ENCODE data around the gene ZGPAT. TPM values are rescaled to one million over a fixed set of nuclear protein-coding genes. Genes with fewer than 3 reads are reported as not detected.
A peak's percentile ranks its signal among the peaks of the same experiment; 100 is the strongest.

Gene ZGPAT
- total and polyA plus RNA-seq, 2 donors (not counting 3 experiments of a cell fraction or from before 2014, with no cell fraction given) = 23.1 to 29.3 TPM

- Histone ChIP-seq H4K20me1 (replicated peaks; ENCODE audit: control insufficient read depth, extremely low read depth, insufficient read depth, low read length) (no peaks in the 10 kb centered on the region), H3K36me3 (ENCODE audit: control insufficient read depth in 2 of 2, extremely low read depth in 1 of 2, insufficient read depth in 2 of 2, low read length in 2 of 2) (peaks cover 0 to 19% of the 10 kb centered on the region in 2 experiments), H3K27me3 (ENCODE audit: control insufficient read depth in 2 of 2, insufficient read depth in 2 of 2, low read length in 2 of 2) (no peaks in the 10 kb centered on the region), H3K4me2 (ENCODE audit: insufficient read depth, low read length) (peak overlapping the region; percentile 76), H3K79me2 (ENCODE audit: control insufficient read depth, insufficient read depth, low read length) (no peaks in the 10 kb centered on the region), H2AFZ (ENCODE audit: low read depth, low read length) (no peak overlapping the region), H3K27ac (ENCODE audit: insufficient read depth, low read depth, low read length) (no peak overlapping the region), H3K4me3 (replicated peaks in 1 of 3; ENCODE audit: insufficient read depth in 1 of 3, low read depth in 1 of 3, low read length in 3 of 3) (peak overlapping the region in 1 of 3 experiments; percentile 72), H3K9me1 (replicated peaks; ENCODE audit: control insufficient read depth, extremely low read depth, insufficient read depth, low read length) (no peaks in the 10 kb centered on the region), H3K9ac (replicated peaks; ENCODE audit: extremely low read depth, insufficient read depth, low read length) (peak overlapping the region; percentile 28), H3K9me3 (replicated peaks; ENCODE audit: control insufficient read depth, insufficient read depth, low read length) (no peaks in the 10 kb centered on the region), H3K4me1 (ENCODE audit: control insufficient read depth, extremely low read depth, insufficient read depth, low read length) (peaks cover 9% of the 10 kb centered on the region)
- POLR2A ChIA-PET = no interaction called here
- dilution Hi-C loops (cut with MboI; ENCODE audit: extremely low pct_ligation_motif_present, low sequenced_read_pairs) (no loop called here), intact Hi-C loops (cut with micrococcal nuclease) (loop anchor here (2.0 kb wide), 1 partner anchor 35 kb away; the partner anchor contains the start of gene ARFRP1)
- FAIRE-seq (no peak), DNase-seq (ENCODE audit: low read depth, low spot score) (no peak)
- CTCF ChIA-PET = interaction anchor here (0.8 to 2.0 kb wide), 13 partner anchors 34 to 297 kb away, joined by 3 to 12 read pairs (median 5); partner anchors contain the start of genes ARFRP1, RTEL1, TNFRSF6B and TPD52L2
- BruUV-seq (replicated peaks) = no TSS peak
- TF ChIP-seq FOS (IDR thresholded peaks at IDR 0.05; ENCODE audit: borderline replicate concordance, insufficient read depth, low read length) (no peak), GATA2 (IDR thresholded peaks at IDR 0.05; ENCODE audit: insufficient read depth, insufficient read length, low read depth, low read length) (no peak), MAX (IDR thresholded peaks at IDR 0.05; ENCODE audit: insufficient read depth, insufficient read length) (no peak), EZH2 (IDR thresholded peaks at IDR 0.05; ENCODE audit: borderline replicate concordance, low read depth, low read length, severe bottlenecking) (no peak), JUN (IDR thresholded peaks at IDR 0.05; ENCODE audit: borderline replicate concordance, insufficient read depth, insufficient read length, low read depth) (no peak)
These were observed 33.5 kb downstream of the ZGPAT start for GRCh38 chr20:63741354-63741675.

- peaks cover 0 to 19% of the 10 kb centered on the region in 2 experiments for H3K36me3 ChIP-seq (ENCODE audit: control insufficient read depth in 2 of 2, extremely low read depth in 1 of 2, insufficient read depth in 2 of 2, low read length in 2 of 2)
- CTCF ChIA-PET = interaction anchor here (0.8 to 2.0 kb wide), 13 partner anchors 35 to 297 kb away, joined by 3 to 12 read pairs (median 5); partner anchors contain the start of genes ARFRP1, RTEL1, TNFRSF6B and TPD52L2
- H3K27me3 ChIP-seq (ENCODE audit: control insufficient read depth in 2 of 2, insufficient read depth in 2 of 2, low read length in 2 of 2) = no peaks in the 10 kb centered on the region
- no peak for FAIRE-seq
- no peak overlapping the region for H2AFZ ChIP-seq (ENCODE audit: low read depth, low read length)
- no peak overlapping the region for H3K9ac ChIP-seq (replicated peaks; ENCODE audit: extremely low read depth, insufficient read depth, low read length)
- intact Hi-C loops (cut with micrococcal nuclease) (loop anchor here (2.0 kb wide), 1 partner anchor 35 kb away; the partner anchor contains the start of gene ARFRP1), dilution Hi-C loops (cut with MboI; ENCODE audit: extremely low pct_ligation_motif_present, low sequenced_read_pairs) (no loop called here)
- no peaks in the 10 kb centered on the region for H4K20me1 ChIP-seq (replicated peaks; ENCODE audit: control insufficient read depth, extremely low read depth, insufficient read depth, low read length)
- BruUV-seq (replicated peaks) = TSS peak; percentile 21
- H3K4me2 ChIP-seq (ENCODE audit: insufficient read depth, low read length) = no peak overlapping the region
- POLR2A ChIA-PET = no interaction called here
- no peak overlapping the region for H3K4me3 ChIP-seq (replicated peaks in 1 of 3; ENCODE audit: insufficient read depth in 1 of 3, low read depth in 1 of 3, low read length in 3 of 3)
- no peak for TF ChIP-seq GATA2 (IDR thresholded peaks at IDR 0.05; ENCODE audit: insufficient read depth, insufficient read length, low read depth, low read length)
- no peak for TF ChIP-seq MAX (IDR thresholded peaks at IDR 0.05; ENCODE audit: insufficient read depth, insufficient read length)
- no peak for TF ChIP-seq EZH2 (IDR thresholded peaks at IDR 0.05; ENCODE audit: borderline replicate concordance, low read depth, low read length, severe bottlenecking)
- TF ChIP-seq CTCF (IDR thresholded peaks at IDR 0.05; ENCODE audit: extremely low read depth in 1 of 2, insufficient read depth in 1 of 2, low read depth in 1 of 2, low read length in 2 of 2) = no peak
- TF ChIP-seq FOS (IDR thresholded peaks at IDR 0.05; ENCODE audit: borderline replicate concordance, insufficient read depth, low read length) = no peak
- TF ChIP-seq POLR2AphosphoS5 (IDR thresholded peaks at IDR 0.05; ENCODE audit: insufficient read depth, low read depth, low read length) = no peak
- TF ChIP-seq POLR2A (IDR thresholded peaks at IDR 0.05; ENCODE audit: low read depth, low read length) = no peak
- TF ChIP-seq MYC (IDR thresholded peaks at IDR 0.05; ENCODE audit: low read depth, low read length) = no peak
- TF ChIP-seq JUN (IDR thresholded peaks at IDR 0.05; ENCODE audit: borderline replicate concordance, insufficient read depth, insufficient read length, low read depth) = no peak
- H3K9me1 ChIP-seq (replicated peaks; ENCODE audit: control insufficient read depth, extremely low read depth, insufficient read depth, low read length) = no peaks in the 10 kb centered on the region
- no peaks in the 10 kb centered on the region for H3K79me2 ChIP-seq (ENCODE audit: control insufficient read depth, insufficient read depth, low read length)
- no peaks in the 10 kb centered on the region for H3K9me3 ChIP-seq (replicated peaks; ENCODE audit: control insufficient read depth, insufficient read depth, low read length)
- peaks cover 9% of the 10 kb centered on the region for H3K4me1 ChIP-seq (ENCODE audit: control insufficient read depth, extremely low read depth, insufficient read depth, low read length)
- H3K27ac ChIP-seq (ENCODE audit: insufficient read depth, low read depth, low read length) = no peak overlapping the region
- no peak for DNase-seq (ENCODE audit: low read depth, low spot score)
These were observed 34.0 kb downstream of the ZGPAT start for GRCh38 chr20:63741676-63742380.
